Measurements from ENCODE around the gene ZBTB46.
"Not testable (repeated sequence)": the region's sequence is repeated elsewhere in the genome, so short reads cannot be mapped to it uniquely, and the experiment has no call there.

The ZBTB46 gene

GRCh38 chr20:63734111-63734945 lies 96.7 kb downstream of the ZBTB46 start:
- DNase-seq (ENCODE audit: low read depth) = no peak

GRCh38 chr20:63733579-63734081 lies 97.4 kb downstream of the ZBTB46 start:
- DNase-seq (ENCODE audit: low read depth) = no peak

- DNase-seq (ENCODE audit: low read depth) = no peak
Measured at GRCh38 chr20:63733117-63733516, 97.9 kb downstream of the ZBTB46 start.

GRCh38 chr20:63732118-63733095 lies 98.7 kb downstream of the ZBTB46 start:
- no peak for DNase-seq (ENCODE audit: low read depth)

- DNase-seq (ENCODE audit: low read depth) = no peak
Measured at GRCh38 chr20:63731410-63731809, 99.7 kb downstream of the ZBTB46 start.

- DNase-seq (ENCODE audit: low read depth) = not testable (repeated sequence)
Measured at GRCh38 chr20:63730189-63730733, 100.8 kb downstream of the ZBTB46 start.

GRCh38 chr20:63722967-63723622 lies 108.0 kb downstream of the ZBTB46 start:
- not testable (repeated sequence) for DNase-seq (ENCODE audit: low read depth)

GRCh38 chr20:63718996-63719395 lies 112.1 kb downstream of the ZBTB46 start:
- DNase-seq (ENCODE audit: low read depth) = no peak

GRCh38 chr20:63714858-63715257 lies 116.2 kb downstream of the ZBTB46 start:
- no peak for DNase-seq (ENCODE audit: low read depth)

- DNase-seq (ENCODE audit: low read depth) = no peak
Measured at GRCh38 chr20:63712191-63712590, 118.9 kb downstream of the ZBTB46 start.

- DNase-seq (ENCODE audit: low read depth) = no peak
Measured at GRCh38 chr20:63711085-63711645, 119.9 kb downstream of the ZBTB46 start.

GRCh38 chr20:63709149-63709527 lies 121.9 kb downstream of the ZBTB46 start:
- DNase-seq (ENCODE audit: low read depth) = no peak

GRCh38 chr20:63708301-63709148 lies 122.5 kb downstream of the ZBTB46 start:
- no peak for DNase-seq (ENCODE audit: low read depth)

- DNase-seq (ENCODE audit: low read depth) = peak; percentile 66
Measured at GRCh38 chr20:63707558-63708300, 123.3 kb downstream of the ZBTB46 start, which contains the start of the genes ARFRP1 and ZGPAT. TSS of gene ARFRP1 (minus strand) at chr20:63707976. CDS start at chr20:63707091, 885 bp downstream. TSS of gene ZGPAT (plus strand) at chr20:63708039. CDS start at chr20:63708581, 542 bp downstream.

- DNase-seq (ENCODE audit: low read depth) = no peak
Measured at GRCh38 chr20:63706852-63707557, 124.1 kb downstream of the ZBTB46 start.

- DNase-seq (ENCODE audit: low read depth) = no peak
Measured at GRCh38 chr20:63706027-63706695, 124.9 kb downstream of the ZBTB46 start.

GRCh38 chr20:63705232-63706026 lies 125.6 kb downstream of the ZBTB46 start:
- DNase-seq (ENCODE audit: low read depth) = no peak
